ENCODE data around the gene MELK.
"Not testable (repeated sequence)": the region's sequence is repeated elsewhere in the genome, so short reads cannot be mapped to it uniquely, and the experiment has no call there.

MELK gene

DNA sequence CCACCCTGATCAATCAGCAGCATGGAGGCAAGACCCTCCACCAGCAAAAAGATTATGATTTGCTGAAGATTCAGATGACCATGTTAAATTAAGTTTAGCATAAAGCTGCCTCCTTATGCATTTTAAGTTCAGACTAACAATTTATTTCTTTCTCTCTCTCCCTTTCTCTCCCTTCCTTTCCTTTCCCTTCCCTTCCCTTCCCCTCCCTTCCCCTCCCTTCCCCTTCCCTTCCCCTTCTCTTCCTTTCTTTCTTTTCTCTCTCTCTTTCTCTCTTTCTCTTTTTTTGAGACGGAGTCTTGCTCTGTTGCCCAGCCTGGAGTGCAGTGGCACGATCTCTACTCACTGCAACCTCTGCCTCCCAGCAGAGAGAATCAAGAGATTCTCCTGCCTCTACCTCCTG, 1.4 kb upstream of the MELK start:
- Histone ChIP-seq H3K4me3 (no peak overlapping the region), H3K27ac (no peak overlapping the region), H3K9me3 (no peaks in the 10 kb centered on the region), H3K36me3 (no peaks in the 10 kb centered on the region), H3K27me3 (no peaks in the 10 kb centered on the region), H3K4me1 (peaks cover 0 to 24% (median 19%) of the 10 kb centered on the region in 4 donors)
- TF ChIP-seq, protein P1, sequence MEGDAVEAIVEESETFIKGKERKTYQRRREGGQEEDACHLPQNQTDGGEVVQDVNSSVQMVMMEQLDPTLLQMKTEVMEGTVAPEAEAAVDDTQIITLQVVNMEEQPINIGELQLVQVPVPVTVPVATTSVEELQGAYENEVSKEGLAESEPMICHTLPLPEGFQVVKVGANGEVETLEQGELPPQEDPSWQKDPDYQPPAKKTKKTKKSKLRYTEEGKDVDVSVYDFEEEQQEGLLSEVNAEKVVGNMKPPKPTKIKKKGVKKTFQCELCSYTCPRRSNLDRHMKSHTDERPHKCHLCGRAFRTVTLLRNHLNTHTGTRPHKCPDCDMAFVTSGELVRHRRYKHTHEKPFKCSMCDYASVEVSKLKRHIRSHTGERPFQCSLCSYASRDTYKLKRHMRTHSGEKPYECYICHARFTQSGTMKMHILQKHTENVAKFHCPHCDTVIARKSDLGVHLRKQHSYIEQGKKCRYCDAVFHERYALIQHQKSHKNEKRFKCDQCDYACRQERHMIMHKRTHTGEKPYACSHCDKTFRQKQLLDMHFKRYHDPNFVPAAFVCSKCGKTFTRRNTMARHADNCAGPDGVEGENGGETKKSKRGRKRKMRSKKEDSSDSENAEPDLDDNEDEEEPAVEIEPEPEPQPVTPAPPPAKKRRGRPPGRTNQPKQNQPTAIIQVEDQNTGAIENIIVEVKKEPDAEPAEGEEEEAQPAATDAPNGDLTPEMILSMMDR (IDR thresholded peaks at IDR 0.05): no peak
- intact Hi-C loops (cut with DNase I; ENCODE audit: low total_unique reads): no loop called here
- no peak for DNase-seq

DNA sequence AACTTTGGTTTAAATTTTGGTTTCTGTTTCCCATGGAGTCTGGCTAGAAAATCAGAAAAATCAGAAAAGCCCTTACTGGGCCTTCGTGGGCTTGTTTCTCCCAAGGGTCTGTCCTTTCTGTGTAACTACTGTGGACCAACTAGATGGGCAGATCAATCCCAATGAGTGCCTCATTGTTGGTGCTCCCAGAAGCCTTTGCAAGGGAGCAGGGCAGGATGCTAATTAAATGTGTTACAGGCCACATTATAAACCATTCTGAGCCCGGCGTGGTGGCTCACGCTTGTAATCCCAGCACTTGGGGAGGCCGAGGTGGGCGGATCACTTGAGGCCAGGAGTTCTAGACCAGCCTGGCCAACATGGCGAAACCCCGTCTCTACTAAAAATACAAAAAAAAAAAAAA, 1.4 kb downstream of the MELK start:
- H3K9me3 ChIP-seq; H3K36me3 ChIP-seq; H3K27me3 ChIP-seq; H3K27ac ChIP-seq; DNase-seq; intact Hi-C loops (cut with DNase I; ENCODE audit: low total_unique reads): not testable (repeated sequence)
- Histone ChIP-seq H3K4me1 (peaks cover 0 to 11% (median 10%) of the 10 kb centered on the region in 4 donors), H3K4me3 (peak overlapping the region in 1 of 2 donors; percentile 70)

DNA sequence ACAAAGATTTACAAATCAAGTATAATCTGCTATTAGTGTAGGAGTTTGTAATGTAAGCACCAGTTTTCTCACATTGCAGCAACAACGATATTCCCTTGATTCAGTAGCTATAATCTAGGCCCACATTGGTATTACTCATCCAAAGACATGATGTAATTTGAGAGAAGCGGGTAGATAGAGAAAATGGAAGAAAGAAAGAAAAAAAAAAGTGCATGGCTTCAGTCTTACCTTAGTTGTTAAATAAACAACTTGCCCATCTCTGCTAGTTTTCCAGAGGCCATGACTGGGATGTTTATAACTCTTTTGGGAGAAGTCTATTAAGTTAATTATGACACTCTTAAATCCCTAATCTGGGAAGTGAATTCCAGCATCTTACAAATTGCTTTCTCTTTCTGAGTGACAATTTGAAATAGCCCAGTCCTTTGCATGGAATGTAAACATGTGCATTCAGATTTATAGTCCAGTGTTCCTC, 2.8 kb downstream of the MELK start:
- H3K4me1 ChIP-seq: peaks cover 0 to 11% (median 10%) of the 10 kb centered on the region in 4 donors
- TF ChIP-seq, protein P1 (IDR thresholded peaks at IDR 0.05): no peak
- DNase-seq: no peak
- no peaks in the 10 kb centered on the region for H3K9me3 ChIP-seq
- no peaks in the 10 kb centered on the region for H3K27me3 ChIP-seq
- no peak overlapping the region for H3K27ac ChIP-seq
- no peak overlapping the region for H3K4me3 ChIP-seq
- intact Hi-C loops (cut with DNase I; ENCODE audit: low total_unique reads): no loop called here
- no peaks in the 10 kb centered on the region for H3K36me3 ChIP-seq

DNA sequence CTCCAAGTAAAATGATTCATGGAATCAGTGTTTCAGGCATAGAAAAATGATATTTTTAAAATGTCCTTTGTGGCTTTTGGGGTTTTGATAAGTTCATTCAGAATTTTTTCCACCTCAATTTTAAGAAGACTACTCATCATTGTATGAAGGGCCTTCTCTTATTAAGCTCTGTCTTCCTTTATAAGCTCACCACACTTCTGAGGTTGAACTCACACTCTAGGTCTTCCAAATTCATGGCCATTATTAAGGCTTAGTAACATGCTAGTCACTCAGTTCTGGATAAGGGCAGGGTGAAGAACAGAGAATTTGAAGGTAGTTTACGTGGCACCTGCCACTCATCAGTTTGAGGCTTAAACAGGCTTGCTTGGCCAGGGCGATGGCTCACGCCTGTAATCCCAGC, 4.2 kb downstream of the MELK start:
- H3K9me3 ChIP-seq: no peaks in the 10 kb centered on the region
- no peak overlapping the region for H3K27ac ChIP-seq

DNA sequence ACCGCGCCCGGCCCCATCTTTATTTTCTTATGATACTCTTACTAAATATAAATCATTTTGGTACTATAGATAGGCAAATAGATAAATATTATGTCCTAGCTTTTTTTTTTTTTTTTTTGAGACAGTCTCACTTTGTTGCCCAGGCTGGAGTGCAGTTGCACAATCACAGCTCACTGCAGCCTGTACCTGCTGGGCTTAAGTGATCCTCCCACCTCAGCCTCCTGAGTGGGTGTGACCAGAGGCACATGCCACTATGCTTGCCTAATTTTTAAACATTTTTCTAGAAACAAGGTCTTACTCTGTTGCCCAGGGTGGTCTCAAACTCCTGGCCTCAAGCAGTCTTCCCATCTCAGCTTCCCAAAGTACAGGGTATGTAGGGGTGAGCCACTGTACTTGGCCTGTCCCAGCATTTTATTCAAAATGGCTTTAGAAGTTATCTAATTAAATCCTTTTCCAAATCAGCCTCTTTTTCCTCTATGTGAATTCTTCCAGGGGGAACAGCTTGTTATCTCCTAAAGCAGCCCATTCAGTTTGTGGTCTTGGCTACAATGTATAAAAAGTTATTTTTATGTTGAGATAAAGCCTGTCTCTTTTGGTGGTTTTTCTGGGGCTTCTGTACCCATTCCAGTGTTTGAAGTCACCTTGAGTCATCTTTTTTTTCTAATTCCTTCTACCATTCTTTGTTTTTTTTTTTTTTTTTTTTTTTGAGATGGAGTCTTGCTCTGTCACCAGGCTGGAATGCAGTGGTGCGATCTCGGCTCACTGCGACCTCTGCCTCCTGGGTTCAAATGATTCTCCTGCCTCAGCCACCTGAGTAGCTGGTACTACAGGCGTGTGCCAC, 12.1 kb downstream of the MELK start:
- Histone ChIP-seq H3K4me1 (no peaks in the 10 kb centered on the region), H3K36me3 (no peaks in the 10 kb centered on the region), H3K27me3 (no peaks in the 10 kb centered on the region), H3K27ac (no peak overlapping the region), H3K9me3 (no peaks in the 10 kb centered on the region), H3K4me3 (no peak overlapping the region)
- DNase-seq: no peak
- intact Hi-C loops (cut with DNase I; ENCODE audit: low total_unique reads): no loop called here
- TF ChIP-seq, protein P1 (IDR thresholded peaks at IDR 0.05): no peak

More for the DNA sequence above, 4.2 kb downstream of the MELK start:
- Histone ChIP-seq H3K4me1 (peaks cover 0 to 11% (median 10%) of the 10 kb centered on the region in 4 donors), H3K36me3 (no peaks in the 10 kb centered on the region), H3K4me3 (no peak overlapping the region), H3K27me3 (no peaks in the 10 kb centered on the region)
- no peak for DNase-seq
- intact Hi-C loops (cut with DNase I; ENCODE audit: low total_unique reads): no loop called here
- TF ChIP-seq, protein P1 (IDR thresholded peaks at IDR 0.05): no peak

DNA sequence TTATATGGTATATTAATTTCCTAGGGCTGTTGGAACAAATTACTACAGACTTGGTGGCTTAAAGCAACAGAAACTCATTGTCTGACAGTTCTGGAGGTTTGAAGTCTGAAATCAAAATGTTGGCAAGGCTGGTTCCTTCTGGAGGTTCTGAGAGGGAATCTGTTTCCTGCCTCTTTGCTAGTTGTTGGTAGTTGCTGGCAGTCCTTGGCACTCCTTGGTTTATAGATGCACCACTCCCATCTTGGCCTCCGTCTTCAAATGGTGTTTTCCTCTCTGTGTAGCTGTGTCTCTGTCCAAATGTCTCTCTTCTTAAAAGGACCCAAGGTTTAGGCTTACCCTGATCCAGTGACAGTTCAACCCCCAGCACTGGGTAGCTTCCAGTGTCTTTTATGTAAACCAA, 17.5 kb downstream of the MELK start:
- no peaks in the 10 kb centered on the region for H3K27me3 ChIP-seq
- TF ChIP-seq, protein P1 (IDR thresholded peaks at IDR 0.05): no peak
- H3K27ac ChIP-seq: no peak overlapping the region
- no peaks in the 10 kb centered on the region for H3K9me3 ChIP-seq
- no peaks in the 10 kb centered on the region for H3K4me1 ChIP-seq
- no peak overlapping the region for H3K4me3 ChIP-seq
- intact Hi-C loops (cut with DNase I; ENCODE audit: low total_unique reads): no loop called here
- H3K36me3 ChIP-seq: no peaks in the 10 kb centered on the region
- no peak for DNase-seq

Data from tibial artery (tissue), 4 donors.